ENCODE measurements around the gene DNMT3B.

DNMT3B gene

DNA sequence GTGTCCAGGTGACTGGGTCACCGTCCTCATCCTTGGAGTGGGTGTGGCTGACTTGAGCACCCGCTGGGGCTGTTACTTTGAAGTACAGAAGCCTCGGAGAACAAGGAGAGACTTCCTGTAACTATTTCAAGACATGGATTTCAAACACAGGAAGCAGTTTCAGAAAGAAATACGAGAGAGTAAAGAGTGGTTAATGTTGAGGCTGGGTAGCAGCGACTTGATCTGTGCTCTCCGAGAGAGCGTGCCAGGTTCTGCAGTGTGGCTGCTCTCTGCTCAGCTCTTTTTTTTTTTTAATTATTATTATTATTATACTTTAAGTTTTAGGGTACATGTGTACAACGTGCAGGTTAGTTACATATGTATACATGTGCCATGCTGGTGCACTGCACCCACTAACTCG, 79.0 kb downstream of the DNMT3B start:
- intact Hi-C loops (cut with DNase I), result no loop called here
- no peak for DNase-seq

DNA sequence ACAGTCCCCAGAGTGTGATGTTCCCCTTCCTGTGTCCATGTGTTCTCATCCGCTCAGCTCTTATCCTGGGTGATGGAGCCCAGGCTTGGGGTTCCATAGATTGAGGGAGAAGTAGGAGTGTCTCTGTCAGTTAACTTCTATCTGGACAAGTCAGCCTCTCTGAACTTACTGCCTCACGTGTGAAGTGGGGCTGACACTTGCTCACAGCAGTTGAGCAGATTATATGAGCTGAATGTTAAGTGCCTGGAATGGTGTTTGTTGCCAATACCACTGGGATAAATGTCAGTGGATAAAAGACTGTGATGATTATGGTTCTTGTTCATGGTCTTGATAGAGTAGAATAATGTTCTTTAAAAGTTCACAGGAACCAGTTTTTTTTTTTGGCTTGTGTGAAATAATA, 79.4 kb downstream of the DNMT3B start:
- intact Hi-C loops (cut with DNase I), result no loop called here
- DNase-seq, result no peak

DNA sequence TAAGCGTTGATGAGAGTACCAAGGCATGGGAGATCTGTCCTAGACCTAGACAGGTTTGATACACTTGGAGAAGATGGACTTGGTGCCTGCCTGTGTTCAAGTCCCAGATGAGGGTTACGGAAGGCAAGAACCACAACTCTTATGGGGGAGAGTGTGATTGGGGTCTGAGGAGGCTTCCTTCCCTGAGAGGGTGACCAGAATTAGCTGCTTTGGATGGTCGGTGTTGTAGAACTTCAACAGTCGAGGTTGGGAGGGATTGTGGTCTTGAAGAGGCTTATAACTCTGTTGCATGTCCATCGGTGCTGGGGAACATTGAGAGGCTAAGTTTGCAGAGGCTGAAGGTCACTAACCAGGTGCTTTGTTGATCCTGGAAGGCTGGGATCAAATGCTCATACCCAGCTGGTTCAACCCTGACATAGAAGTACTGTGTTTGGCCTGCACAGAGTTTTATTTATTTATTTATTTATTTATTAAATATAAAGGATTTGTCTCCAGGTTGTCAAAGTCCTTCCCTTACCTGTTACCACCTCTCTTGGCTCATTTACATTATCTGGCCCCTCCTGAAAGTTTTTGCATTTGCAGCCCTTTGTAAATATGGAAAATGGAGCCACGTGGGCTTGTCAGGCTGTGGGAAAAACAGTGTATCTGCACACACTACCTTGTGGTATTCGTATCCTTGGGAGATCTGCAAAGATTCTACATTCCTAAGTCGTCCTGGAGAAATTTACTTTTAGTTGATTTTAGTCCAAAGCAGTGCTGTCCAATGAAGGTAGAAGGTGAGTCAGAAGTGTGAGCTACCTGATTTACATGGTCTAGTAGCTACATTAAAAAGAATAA, 80.7 kb downstream of the DNMT3B start:
- DNase-seq, result peak in 1 of 42 donors; percentile 3
- intact Hi-C loops (cut with DNase I), result no loop called here

DNA sequence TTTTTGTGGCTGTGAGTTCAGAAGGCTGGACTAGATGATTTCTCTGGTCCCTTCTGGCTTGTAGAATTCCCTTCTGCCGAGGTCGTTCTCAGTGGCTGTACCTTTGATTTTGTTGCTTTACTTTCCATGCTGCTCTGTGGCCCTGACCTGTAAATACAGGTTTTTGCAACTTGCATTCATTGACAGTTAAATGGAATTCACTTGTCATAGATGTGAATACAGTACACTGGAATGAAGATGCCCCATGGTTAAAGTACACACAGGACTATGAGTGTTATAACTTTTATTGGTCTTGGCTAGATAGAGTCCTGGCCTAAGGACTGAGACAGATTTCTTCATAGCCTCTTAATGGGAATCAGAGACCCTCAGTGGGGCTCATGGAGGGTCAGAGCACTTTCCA, 83.6 kb downstream of the DNMT3B start:
- intact Hi-C loops (cut with DNase I), result no loop called here
- no peak for DNase-seq

DNA sequence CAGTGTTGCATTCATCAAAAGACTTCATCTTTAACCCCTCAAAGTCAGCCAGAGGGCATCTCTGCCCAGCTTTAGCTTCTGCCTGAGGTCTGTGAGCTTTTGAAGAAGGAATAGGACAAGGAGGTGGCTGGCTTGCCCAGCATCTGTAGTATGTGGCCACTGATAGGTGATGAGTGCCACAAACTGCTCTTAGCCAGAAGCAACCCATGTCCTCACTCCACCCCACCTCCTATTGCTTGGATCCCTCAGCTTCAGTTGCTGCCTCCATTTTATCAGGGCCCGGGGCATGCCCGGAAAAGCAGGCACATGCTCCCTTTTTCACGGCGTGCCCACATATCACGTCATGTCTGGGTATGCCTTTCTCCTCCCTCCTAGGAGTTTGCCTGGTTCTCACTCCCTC, 84.7 kb downstream of the DNMT3B start:
- DNase-seq, result no peak
- intact Hi-C loops (cut with DNase I), result no loop called here

DNA sequence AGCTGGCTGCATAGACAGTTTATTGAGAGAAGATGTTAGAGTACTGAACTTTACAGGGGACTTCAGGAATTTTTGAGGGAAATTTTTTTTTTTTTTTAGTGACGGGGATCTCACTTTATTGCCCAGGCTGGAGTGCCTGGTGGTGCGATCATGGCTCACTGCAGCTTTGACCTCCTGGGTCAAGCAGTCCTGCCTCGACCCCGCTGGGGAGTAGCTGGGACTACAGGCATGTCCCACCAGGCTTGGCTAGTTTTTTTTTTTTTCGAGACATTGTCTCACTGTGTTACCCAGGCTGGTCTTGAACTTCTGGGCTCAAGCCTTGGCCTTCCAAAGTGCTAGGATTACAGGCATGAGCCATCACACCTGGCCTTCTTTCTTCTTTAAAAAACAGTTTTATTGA, 85.8 kb downstream of the DNMT3B start:
- intact Hi-C loops (cut with DNase I), result no loop called here
- DNase-seq, result no peak

DNA sequence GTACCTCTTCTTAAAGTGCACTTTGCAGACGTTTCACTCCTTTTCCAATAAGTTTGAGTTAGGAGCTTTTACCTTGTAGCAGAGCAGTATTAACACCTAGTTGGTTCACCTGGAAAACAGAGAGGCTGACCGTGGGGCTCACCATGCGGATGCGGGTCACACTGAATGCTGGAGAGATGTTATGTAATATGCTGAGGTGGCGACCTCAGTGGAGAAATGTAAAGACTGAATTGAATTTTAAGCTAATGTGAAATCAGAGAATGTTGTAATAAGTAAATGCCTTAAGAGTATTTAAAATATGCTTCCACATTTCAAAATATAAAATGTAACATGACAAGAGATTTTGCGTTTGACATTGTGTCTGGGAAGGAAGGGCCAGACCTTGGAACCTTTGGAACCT, 86.7 kb downstream of the DNMT3B start:
- intact Hi-C loops (cut with DNase I), result no loop called here

DNA sequence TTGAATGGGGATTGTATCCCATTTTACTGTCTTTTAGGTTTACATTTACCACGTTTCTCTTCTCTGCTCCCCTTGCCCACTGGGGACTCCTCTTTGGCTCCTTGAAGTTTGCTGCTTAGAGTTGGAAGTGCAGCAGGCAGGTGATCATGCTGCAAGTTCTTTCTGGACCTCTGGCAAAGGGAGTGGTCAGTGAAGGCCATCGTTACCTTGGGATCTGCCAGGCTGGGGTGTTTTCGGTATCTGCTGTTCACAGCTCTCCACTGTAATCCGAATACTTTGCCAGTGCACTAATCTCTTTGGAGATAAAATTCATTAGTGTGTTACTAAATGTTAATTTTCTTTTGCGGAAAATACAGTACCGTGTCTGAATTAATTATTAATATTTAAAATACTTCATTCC, 87.4 kb downstream of the DNMT3B start:
- peak in 1 of 42 donors; percentile 20 for DNase-seq
- intact Hi-C loops (cut with DNase I), result no loop called here

More for the DNA sequence above, 86.7 kb downstream of the DNMT3B start:
- no peak for DNase-seq

DNA sequence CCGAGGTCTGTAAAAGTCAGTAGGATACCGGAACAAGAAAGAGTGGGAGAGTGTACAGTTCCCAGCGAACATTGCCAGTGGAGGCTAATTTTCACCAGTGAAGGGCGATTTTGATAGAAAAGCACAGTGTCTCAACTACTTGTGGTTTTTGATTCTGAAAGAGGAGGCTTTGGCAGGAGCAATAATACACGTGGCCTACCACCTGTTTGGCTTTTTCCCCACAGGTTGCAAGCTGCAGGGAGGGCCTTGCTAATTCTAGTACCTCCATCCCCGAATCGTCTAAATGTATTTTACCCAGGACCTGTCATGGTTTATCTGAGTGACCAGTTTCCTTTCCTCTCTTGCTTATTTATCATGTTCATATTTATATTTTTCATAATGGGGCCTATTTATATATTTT, 93.2 kb downstream of the DNMT3B start:
- intact Hi-C loops (cut with DNase I), result no loop called here
- no peak for DNase-seq

DNA sequence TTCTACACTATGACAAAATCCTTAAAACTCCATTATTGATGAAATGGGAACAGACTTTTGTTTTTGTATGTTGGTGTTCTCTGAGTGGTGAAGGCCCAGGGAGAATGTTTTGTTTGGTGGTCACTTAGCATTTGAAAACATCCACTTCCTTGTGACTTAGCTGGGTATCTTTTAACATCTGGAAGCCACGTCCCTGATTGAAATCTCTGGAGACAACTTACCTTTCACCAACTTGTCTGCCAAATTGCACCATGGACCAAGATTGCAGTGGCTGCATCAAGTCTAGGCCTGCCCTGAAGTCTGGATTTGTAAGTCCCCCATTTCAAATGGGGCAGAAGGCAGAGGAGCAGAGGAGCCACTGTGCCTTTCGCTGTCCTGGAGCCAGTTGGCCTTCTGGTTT, 96.0 kb downstream of the DNMT3B start:
- intact Hi-C loops (cut with DNase I), result no loop called here
- DNase-seq, result no peak
